ENCODE results near the gene REXO2.

Gene REXO2

DNA sequence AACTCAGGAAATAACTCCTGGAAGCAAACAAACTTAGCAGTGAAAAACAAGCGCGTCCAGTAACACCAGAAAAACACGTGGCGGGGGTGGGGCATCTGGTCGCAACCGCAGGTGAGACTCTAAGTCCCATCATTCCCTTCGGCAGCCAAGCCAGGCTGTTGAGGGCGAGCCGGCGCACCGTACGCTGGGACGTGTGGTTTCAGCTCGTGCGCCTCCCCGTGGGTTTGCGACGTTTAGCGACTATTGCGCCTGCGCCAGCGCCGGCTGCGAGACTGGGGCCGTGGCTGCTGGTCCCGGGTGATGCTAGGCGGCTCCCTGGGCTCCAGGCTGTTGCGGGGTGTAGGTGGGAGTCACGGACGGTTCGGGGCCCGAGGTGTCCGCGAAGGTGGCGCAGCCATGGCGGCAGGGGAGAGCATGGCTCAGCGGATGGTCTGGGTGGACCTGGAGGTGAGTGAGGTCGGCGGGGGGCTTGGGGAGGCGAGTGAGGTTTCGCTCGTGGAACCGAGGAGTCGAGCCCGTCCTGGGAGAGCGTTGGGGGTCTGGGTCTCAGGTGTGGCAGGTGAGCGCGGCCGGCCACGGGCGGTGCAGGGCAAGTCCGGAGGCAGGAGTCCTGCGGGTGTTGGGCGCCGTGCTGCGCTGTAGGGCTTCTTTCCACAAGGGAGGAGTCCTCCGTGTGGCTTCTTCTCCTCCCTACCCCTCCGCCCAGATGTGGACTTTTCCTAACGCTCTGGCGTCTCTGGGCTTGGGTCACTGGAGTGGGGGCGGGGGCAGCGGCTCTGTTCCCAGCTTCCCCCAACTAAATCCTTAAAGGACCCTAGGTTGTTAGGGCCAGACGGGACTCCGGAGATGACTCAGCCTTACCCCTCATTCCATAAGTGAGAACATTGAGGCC lies at the start of gene REXO2:
REXO2 (plus strand) TSS at position 239 of the 892 bp plus-strand sequence; CDS start at position 301, 62 bp downstream.
- DNase-seq = peak; percentile 94 to 95

DNA sequence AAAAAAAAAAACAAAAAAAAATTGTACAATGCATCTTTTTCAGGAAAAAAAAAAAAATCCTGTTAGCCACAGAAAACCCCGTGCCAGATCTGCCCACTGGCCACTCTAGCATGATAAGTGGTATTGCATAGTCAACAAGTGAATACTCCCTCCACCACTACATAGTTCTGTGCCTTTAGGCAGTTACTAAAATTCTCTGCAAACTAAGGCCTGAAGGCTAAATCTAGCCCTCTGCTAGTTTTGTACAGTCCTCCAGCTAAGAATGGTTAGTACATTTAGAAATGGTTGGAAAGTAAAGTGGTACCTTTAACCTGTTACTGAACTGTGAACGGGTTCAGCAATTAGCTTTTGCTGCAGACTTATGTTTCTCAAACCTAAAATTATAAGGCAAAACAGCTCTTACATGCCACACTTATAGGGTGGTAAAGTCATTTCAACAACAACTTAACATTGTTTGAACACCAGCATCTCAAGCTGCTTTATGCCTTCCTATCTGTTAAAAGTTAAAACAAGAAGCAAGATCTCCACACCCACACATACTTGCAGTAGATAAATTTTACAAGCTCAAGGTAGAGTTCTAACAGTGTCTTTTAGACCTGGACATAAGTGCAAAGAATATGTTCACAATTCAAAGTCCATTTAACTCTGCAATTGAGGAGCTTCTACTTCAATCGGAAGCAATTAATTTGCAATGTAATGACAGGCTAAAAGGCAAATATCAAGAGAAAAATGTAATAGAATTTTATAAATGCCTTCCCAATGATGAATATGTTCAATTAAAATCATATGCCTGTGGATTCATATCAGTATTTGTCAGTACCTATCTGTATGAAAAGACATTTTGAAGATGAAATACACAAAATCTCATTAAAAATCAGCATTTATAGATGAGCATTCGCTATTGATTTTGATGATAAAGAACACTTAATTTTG lies 46.3 kb upstream of the REXO2 start:
- no peak for DNase-seq

DNA sequence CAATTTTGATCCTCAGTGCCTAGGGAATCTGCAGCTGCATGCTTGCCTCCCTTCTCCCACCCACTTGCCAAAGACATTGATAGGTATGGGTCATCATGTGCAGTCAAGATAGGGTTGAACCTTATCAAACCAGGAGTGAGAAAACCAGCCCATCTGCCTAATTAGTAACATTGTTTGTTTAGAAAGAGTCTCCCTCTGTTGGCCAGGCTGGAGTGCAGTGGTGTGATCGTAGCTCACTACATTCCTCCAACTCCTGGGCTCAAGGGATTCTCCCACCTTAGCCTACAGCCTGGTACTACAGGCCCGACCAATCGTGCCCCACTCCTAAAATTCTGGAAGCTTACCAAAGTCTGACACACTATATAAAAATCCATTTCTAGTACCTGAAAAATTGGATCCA lies 43.5 kb upstream of the REXO2 start:
- DNase-seq = no peak

DNA sequence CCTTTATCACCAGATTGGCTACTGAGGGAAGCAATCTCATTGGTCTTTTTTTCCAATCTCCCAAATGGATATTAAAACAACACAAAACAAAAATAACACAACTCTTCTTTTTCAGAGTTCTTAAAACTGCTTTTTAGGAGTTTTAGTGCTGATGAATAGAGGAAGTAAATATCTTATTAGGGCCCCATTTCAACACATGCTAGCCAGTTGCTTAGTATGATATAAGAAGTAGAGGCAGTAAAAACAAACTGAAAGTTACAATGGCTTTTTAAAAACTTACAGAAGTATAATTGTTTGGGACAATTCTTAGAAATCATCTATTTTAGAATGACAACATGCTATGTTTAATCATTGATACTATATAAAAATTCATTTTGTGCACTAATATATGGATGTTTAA lies 42.4 kb upstream of the REXO2 start:
- DNase-seq = no peak

DNA sequence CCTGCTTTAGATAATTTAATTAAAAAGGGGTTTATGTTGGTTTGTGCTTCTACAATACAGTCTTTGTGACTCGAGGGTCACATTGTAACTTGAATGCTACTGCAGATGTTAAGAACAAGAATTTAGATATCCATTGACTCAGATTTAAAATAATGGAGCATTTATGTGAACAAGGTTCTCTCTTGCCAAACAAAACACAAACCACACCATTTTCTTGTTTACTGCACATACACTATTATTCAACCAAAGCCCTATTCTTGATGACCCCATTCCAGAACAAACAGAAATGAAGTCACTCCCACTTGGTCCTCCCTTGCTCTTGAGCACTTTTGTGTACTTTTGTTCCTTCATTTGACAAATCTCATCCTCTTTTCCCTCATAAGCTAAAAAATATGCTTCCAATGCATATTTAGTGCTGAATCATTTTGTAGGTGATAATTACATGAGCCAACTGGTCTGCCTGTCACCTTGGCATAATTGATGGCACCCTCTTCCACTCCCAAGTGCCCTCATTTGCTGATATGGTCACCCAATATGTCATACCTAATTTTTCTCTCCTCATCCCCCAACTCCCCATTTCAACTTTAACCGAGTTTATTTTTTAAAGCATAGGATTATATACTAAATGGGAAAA lies 41.8 kb upstream of the REXO2 start:
- DNase-seq = no peak

DNA sequence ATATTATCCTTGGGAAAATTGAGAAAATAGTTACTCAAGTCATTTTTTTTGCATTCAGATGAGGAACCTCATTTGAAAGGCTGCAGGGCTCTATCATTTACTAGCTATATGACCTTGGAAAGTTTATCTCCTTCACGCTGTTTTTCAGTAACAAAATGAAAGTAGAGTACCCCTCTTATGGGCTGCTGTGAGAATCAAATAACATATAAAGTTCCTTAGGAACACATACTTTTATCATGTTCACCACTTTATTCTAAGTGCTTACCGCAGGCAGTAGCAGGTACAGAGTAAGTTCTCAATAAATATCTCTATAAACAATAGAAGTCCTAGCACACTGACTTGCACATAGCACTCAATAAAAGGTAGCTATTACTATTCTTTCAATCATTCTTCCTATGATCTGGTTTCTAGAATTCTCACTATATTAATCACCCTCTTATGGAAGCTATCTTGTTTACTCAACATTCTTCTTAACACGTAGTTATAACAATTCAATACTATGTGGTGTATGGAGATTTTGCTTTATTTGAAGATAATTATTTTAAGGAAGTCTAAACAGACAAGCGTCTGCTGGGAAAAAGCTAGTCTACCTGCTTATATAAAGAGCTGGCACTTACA lies 40.9 kb upstream of the REXO2 start:
- no peak for DNase-seq

DNA sequence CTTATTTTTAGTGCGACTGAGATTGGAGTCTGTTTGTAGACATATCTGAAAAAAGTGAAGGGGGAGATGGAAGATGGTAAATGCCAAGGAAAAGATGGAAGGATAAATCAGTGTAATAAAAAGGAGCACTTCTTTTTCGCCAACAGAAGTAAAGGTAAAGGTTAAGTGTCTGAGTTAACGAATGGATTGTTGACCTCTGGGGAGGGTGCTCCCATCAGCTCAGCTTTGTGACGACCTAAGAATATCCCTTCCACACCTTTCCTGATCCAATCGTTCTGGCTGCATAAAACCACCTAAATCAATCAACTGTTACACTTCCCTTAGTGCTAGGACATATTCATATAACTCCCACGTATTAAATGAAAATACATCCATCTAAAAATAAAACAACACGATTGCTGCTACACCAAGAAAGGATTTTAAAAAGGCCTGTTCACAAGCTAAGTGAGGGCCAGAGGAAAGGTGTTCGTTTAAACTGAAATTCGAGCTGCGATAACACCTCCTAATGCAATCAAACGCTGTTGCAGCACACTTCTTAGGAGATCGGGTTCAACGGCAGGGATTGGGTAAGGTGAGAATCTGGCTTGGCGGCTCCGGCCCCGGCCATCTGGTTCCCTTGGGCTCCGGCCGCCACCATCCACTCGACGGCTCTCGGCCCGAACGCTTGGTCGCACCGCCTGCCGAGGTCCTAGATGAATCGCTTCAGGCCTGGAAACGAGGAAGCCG lies 39.6 kb upstream of the REXO2 start:
- peak; percentile 55 to 71 for DNase-seq

DNA sequence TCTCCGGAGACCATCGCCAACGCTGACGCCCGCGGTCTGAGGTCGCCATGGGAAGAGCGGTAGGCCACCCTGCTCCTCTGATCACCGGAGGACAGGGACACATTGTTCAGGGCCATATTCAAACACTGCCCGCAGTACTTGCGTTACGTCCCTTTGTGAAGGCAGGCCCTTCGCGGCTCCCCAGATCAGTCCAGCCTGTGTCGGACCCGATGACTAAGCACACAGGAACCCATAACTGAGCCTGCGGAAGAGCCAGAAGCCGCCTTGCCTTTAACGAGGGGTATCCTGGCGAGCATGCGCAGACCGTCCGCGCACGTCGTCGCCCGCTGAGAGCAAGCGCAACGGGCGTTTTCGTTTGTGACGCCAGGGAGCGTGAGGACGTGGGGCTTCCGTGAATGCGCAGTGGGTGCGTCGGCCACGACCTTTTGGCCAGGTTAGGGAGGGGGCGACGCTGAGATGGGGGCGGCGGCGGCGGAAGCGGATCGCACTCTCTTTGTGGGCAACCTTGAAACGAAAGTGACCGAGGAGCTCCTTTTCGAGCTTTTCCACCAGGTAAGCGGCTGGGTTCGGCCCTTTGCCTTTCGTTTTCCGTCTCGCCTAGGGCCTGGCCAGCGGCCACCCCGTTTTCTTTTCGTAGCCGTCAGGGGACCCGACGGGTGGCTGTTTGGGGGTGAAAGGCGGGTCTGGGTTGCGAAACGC lies 38.9 kb upstream of the REXO2 start, which contains the start of the genes C11orf71 and RBM7:
C11orf71 (minus strand) TSS at position 296 of the 699 bp plus-strand sequence; CDS start at position 116, 180 bp downstream.
RBM7 (plus strand) TSS at position 451 of the 699 bp plus-strand sequence; CDS start at position 457, 6 bp downstream.
- peak; percentile 94 to 97 for DNase-seq

DNA sequence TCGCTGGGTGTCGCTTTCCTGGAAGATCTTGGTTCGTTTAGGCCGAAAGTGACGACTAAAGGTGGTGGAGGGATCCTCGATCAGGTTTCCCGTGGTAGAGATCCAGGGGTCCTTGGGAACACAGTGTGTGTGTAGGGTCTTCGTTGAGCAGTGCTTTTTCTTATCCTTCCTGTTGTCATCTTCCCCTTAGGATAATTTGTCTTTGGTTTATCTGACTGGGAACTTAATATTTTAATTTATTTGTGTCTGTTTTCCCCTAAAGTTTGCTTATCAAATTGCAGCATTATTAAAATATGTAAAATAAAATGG lies 38.4 kb upstream of the REXO2 start:
- no peak for DNase-seq

DNA sequence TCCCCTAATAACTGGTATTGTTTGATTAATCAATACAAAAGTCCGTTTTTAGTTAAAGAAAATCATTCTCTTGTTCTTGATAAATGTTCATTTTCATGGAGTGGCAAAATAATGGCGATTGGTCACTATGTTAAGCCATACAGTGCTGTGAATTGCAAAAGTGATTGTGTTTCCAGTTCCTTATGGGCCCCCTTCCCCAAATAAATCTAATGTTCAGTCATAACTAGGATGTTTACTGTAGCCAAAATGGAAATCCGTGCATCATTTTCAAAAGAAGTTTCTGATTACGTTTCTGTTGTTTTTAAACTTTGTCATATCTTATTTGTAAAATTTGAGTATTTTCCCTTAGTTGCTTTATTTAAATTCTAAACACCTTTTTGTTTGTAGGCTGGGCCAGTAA lies 38.0 kb upstream of the REXO2 start:
- no peak for DNase-seq

DNA sequence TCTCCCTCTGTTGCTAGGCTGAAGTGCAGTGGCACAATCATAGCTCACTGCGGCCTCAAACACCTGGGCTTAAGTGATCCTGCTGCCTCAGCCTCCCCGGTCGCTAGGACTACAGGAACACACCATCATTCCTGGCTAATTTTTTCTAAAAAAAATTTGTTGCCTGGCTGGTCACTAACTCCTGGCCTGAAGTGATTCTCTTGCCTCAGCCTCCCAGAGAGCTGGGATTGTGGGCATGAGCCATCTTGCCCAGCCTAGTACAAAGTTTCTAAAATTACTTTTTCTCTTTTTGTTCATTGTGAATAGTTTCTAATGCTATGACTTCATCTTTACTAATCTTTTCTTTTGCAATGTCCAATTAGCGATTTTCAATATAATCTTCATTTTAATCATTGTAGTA lies 26.3 kb upstream of the REXO2 start:
- DNase-seq = no peak

DNA sequence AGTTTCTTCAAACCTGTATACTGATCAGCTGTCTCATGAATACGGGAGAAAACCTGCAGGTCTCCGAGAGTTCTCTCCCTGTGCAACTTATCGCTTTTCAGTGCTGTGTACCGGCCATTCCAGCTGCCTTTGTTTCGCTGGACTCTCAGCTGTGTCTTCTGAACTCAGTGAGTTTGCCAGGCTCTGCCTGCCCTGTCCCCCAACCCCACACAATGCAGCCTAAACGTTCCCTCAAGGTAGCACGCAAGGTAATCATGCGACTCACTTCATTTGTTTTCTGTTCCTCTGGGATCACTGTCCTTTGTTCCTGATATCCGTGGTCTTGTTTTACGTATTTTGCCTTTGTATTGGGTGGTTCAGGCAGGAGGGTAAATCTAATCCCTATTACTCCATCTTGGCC lies 25.3 kb upstream of the REXO2 start:
- no peak for DNase-seq

DNA sequence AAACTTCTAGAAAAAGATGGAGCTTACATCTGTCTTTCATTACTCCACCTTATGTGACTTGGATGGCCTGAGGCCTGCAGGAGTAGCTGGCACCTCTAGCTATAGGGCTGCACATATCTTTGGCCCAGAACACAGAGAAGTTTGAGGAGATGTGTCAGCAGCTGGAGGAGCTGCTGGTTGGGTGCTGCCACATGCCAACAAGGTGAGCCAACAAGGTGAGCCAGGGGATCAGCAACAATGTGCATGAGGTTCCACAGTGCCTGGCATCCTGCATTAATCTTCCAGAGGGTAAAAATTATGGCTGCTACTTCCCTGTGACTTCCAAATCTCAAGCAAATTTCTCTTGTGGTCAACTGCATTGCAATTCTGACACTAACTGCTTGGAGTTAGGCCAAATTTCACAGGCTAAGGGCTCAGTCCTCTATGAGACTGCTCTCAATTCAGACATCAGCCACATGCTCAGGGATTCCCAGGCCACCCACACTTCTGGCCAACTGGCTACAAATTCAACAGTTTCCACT lies 22.8 kb upstream of the REXO2 start:
- no peak for DNase-seq

DNA sequence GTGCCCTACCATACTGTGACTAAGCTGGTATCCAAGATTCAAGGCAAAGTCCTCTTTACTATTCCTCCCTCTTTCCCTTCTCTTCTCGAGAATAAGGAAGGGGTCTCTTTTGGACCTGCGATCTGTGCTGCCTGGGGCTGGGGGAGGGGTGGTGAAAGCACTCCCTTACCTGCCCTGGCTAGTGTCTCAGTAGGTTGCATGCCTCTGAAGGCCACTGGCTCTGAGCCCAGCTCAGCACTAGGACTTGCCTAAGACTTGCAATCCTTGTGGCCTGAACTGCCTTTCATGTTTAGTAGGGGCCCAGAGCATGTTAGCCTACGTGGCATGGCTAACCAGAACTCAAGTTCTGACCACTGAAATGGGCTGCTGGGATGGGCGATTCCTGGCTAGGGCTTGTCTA lies 13.0 kb upstream of the REXO2 start:
- DNase-seq = no peak

DNA sequence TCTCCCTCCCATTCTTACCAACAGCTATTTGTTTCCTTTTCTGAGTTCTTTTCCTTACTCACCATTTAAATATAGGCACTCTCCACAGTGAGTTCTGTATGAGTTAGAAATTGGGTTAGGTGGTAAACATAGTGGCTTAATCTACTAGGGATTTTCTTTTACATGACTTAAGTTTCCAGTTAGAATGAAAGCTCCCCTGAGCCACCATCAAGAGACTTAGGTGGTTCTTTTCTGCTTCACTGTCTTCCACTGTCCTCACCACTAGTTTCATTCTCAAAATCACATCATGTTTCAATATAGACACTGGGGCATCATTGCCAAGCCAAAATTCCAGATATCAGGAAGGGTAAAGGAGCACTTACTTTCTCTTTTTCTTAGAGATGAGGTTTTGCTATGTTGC lies 9.0 kb upstream of the REXO2 start:
- no peak for DNase-seq

DNA sequence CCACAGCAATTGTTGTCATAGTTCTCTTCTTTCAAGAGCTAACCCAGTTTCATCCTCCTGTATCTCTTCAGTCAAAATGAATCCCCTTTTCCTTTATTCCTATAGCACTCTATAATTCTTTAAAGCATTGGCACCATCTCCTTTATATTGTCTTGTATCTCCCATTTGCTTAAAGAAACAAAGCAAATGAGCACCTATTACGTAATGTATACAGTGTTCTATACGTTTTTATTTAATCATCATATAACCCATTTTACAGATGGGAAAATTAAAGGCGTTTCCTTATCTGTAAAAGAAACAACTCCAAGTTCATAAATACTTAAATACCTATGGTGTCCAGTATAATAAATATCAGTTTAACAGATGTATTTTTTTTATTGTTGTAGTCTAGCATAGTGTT lies 6.4 kb upstream of the REXO2 start:
- no peak for DNase-seq

DNA sequence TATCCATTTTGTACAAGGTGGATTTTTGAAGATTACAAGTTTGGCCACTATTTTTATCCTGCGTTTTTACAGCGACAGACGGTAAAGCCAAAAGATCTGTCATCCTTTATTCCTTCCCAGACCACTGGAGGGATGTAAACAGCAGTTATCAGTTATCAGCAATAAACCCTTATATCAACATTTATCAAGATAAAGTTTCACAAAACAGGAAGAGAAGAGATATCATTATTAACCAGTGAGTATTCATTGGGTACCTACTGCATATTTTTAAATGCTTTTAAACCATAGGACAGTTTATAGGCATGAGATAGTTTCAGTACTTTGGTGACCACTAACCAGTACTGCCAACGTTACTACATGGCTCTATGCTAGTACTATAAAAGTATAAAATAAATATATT lies 5.9 kb upstream of the REXO2 start:
- no peak for DNase-seq

DNA sequence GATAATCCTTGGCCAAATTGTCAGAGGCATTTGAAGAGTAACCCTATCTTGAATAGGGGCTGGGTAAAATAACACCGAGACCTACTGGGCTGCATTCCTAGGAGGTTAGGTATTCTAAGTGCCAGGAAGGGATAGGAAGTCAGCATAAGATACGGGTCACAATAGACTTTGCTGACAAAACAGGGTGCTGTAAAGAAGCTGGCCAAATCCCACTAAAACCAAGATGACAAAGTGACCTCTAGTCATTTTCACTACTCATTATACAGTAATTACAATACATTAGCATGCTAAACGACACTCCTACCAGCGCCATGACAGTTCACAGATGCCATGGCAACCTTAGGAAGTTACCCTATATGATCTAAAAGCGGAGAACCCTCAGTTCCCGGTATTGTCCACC lies 964 bp upstream of the REXO2 start:
- no peak for DNase-seq

DNA sequence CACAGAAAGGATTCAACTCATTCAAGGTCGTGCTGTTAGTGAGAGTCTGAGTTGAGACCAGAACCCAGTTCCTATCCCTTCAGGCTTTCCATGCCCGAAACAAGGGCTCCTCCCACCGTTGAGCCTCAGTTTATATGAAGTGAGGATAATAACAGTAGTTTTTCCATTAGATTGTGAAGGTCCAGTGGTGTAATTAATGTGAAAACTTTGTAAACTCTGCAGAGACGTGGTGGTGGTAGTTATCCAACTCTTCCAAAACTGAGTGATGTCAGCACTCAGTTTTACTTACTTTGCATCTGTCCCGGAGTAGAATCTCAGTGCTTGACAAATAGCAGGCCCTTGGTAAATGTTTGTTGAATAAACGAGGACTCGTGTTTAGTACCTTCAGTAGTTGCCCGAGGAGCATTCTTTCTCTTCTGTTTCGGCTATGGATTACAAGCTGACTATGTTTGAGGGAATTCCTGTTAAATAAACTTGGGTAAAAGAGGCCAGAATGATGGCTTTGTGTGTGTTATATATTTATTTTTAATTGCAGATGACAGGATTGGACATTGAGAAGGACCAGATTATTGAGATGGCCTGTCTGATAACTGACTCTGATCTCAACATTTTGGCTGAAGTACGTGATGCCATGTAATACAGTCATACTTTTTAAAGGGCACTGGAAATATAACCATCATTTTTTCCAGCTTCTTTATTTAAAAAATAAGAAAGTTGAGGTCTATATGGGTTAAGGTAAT lies 1.0 kb downstream of the REXO2 start:
- no peak for DNase-seq

Measured in SHP77 (cell line).